GM18526 (cell line): ENCODE data around the gene CHST4.

Experiments
- POLR2A ChIP-seq: IDR thresholded peaks from 3 replicates; pipeline ENCODE4 v1.6.1; 2011; ENCODE audit not compliant: insufficient read length; ENCODE audit errors: extremely low read depth

Gene CHST4

GRCh38 chr16:71585318-71585703 lies 59.1 kb downstream of the CHST4 start:
- no peak for TF ChIP-seq POLR2A
